Middle frontal gyrus (tissue), 1 donor: ENCODE measurements around the gene OR2B2.
A peak's percentile ranks its signal among the peaks of the same experiment; 100 is the strongest.
"Not testable (repeated sequence)": the region's sequence is repeated elsewhere in the genome, so short reads cannot be mapped to it uniquely, and the experiment has no call there.

Experiments used
- DNase-seq: peaks from one replicate; pipeline ENCODE4 v3.0.0-alpha.2; 2015; ENCODE audit warnings: low spot score; ENCODE audit errors: extremely low spot score

OR2B2 gene

GRCh38 chr6:27911956-27912446 is at the start of gene OR2B2:
Gene OR2B2, minus strand, starts transcription at chr6:27912396. Its CDS starts 77 bp downstream, at chr6:27912319.
- no peak for DNase-seq

GRCh38 chr6:27957516-27957915 is 45.3 kb upstream of the OR2B2 start:
- DNase-seq = no peak

GRCh38 chr6:27956941-27957340 is 44.7 kb upstream of the OR2B2 start, which contains the start of gene OR2B6:
Gene OR2B6, plus strand, starts transcription at chr6:27957241. Its CDS starts 0 bp downstream, at chr6:27957241.
- DNase-seq = no peak

DNA sequence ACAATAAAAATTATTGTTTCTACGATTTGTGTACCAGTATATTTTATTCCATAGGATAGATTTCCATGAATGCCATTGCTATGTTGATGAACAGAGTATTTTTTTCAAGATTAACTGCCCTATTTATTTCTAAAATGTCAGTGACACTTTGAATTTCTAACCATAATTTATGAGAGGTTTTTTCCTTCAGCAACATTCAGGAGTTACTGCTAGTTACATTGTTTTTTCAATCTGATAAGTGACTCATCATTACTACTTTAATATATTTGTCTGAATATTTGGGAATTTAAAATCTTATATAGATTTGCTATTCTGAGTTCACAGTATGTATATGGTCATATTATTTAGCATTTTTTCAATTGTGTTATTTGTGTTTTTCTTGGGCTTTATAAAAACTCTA is 38.8 kb upstream of the OR2B2 start:
- DNase-seq = no peak

GRCh38 chr6:27948237-27948636 is 36.0 kb upstream of the OR2B2 start:
- DNase-seq = no peak

DNA sequence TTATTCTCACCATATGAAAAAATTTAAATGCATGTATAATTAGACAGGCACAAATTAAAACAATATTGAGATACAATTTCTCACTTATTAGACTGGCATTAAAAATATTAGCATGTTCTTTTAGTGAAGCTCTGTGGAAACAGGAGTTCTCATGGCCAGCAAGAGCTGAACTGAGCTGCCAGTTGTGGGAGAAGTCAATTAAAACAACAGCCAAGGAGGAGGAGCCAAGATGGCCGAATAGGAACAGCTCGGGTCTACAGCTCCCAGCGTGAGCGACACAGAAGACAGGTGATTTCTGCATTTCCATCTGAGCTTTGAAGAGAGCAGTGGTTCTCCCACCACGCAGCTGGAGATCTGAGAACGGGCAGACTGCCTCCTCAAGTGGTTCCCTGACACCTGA is 30.9 kb upstream of the OR2B2 start:
- DNase-seq = not testable (repeated sequence)

DNA sequence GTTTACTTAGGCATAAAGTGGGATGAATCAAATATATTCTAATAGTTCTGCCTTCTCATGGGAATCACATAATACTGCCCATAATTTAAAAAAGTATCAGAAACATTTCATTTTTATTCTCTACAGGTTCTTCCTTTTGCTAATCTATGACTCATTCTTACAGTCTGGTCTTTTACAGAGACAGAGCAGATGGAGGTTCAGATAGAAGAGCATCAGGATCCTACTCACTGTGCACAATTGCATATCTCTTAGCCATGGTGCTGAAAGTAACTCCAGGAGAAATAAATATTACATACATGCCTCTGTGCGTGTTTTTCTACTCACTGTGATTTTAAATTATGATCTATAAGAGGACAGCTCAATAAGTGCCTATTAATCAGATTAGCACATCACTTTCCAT is 28.6 kb upstream of the OR2B2 start:
- no peak for DNase-seq

DNA sequence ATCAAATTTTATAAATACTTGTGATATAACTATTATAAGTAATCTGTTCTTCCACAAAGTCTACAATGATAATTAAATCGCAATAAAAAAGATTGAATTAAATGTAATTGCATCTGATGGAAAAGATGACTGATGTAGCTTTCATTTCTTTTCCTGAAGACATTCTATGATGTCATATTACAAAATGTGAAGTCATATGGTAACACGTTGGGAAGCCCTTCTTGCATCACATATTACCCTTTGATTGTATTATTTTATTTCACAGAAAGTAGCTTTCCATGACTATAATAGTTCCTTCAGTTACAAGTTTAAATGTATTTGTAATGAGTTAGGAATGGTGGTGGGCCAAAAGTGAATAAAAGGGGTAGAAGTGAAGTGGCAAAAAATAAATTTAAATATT is 19.0 kb upstream of the OR2B2 start:
- no peak for DNase-seq

DNA sequence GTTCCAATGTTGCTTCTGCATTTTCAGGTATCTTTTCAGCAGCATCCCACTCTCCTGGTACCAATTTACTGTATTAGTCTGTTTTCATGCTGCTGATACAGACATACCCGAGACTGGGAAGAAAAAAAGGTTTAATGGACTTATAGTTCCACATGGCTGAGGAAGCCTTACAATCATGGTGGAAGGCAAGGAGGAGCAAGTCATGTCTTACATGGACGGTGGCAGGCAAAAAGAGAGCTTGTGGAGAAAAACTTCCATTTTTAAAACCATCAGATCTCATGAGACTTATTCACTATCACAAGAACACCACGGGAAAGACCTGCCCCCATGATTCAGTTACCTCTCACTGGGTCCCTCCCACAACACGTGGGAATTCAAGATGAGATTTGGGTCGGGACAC is 17.7 kb upstream of the OR2B2 start:
- DNase-seq = not testable (repeated sequence)

GRCh38 chr6:27928041-27928440 is 15.8 kb upstream of the OR2B2 start:
- not testable (repeated sequence) for DNase-seq

DNA sequence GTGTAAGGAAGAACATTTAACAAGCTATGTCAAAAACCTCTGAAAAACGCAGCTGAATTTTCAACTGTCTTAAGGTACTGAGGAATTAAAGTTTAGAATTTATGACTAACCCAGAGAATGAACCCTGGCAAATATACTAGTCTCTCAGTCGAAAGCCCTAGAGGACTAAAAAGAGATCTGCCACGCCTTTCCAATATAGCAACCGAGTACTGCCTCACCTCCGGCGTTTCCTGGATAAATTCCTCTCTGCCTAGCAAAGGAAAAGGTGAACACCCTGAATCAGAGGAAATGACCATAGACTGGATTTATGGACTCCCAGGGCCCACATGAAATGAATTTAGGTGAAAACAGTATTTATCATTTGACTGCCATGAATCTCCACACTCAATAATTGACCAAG is 12.0 kb upstream of the OR2B2 start:
- no peak for DNase-seq

DNA sequence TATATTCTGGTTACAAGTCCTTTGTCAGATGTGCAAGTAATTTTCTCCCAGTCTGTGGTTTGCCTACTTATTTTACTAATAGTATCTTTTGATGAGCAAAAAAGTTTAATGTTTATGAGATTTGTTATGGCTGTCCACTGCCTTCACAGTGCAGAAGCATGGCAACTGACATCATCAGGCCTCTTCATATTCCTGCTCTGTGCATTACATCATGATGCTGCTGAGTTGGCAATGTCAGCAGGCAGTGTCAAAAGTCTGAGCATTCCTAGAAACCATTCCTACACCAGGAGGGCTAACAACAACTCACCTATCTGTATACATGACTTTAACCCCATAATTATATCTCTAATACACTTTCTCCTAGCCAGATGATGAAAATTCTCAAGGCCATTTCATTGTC is 10.8 kb upstream of the OR2B2 start:
- DNase-seq = no peak

DNA sequence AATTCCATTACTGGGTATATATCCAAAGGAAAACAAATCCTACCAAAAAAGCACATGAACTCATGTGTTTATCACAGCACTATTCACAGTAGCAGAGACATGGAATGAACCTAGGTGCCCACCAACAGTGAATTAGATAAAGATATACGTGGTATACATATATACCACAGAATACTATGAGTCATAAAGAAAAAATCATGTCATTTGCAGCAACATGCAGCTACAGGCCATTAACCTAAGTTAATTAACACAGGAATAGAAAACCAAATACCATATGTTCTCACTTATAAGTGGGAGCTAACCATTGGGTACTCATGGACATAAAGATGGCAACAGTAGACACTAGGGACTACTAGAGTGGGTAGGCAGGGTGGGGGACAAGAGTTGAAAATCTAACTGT is 4.2 kb downstream of the OR2B2 start:
- DNase-seq = no peak

DNA sequence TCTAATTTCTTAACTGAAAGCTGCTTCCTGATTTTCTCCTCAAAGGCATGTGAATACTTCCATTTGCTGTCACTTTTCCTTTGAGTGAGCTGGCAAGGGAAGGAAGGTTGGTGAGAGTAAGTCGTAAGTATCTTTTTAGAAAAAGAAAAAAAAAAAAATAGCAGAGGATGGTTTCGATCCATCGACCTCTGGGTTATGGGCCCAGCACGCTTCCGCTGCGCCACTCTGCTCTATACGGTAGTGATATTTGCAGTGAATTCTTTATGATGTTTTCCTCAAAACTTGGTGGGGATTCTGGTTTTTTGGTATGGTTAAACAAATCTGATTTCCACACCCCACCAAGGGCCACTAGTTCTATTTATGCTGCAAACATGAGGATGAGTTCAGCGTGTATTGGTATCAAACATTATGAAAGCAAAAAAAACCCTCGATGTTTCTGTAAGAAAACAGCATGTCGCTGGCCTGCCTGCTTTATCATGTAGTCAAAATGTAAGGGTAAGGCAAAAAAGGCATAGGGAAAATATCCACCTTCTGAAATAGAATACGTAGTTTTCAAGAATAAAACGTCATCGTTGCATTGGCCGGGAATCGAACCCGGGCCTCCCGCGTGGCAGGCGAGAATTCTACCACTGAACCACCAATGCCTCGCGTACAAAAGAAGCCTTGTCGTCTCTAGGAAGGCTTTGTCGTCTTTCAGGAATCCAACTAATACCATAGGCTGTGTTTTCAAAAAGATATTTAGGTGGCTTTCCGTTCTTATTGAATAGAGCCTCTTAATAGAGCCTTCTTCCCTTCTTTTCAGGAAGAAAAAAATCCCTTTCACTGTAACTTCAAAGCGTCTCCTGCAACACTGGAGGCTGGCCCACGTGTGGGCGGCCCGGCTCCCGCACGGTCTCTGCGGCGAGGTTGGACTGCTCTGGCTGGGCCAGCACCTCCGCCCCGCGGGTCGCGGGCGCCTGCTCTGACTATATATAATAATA is 9.6 kb downstream of the OR2B2 start:
- peak; percentile 85 for DNase-seq

- no peak for DNase-seq
Measured at GRCh38 chr6:27901801-27902200, 10.4 kb downstream of the OR2B2 start.

GRCh38 chr6:27900197-27900596 is 12.0 kb downstream of the OR2B2 start:
- not testable (repeated sequence) for DNase-seq

- DNase-seq = no peak
Measured at GRCh38 chr6:27899543-27899942, 12.7 kb downstream of the OR2B2 start.

- DNase-seq = no peak
Measured at GRCh38 chr6:27897580-27898206, 14.5 kb downstream of the OR2B2 start.

- no peak for DNase-seq
Measured at GRCh38 chr6:27896398-27896796, 15.8 kb downstream of the OR2B2 start.

- peak; percentile 57 for DNase-seq
Measured at GRCh38 chr6:27894839-27895762, 17.1 kb downstream of the OR2B2 start.
